GM23338 (cell line): ENCODE results near the gene OBP2A. TPM values are rescaled to one million over a fixed set of nuclear protein-coding genes. Genes with fewer than 3 reads are reported as not detected.

Experiments used
- ATAC-seq: fragments of 200-7000 bp; cut with Tn5 transposase; 3 replicates; pipeline ENCODE4 v1.9.1; 2020
- DNase-seq: peaks from one replicate; pipeline ENCODE4 v3.0.0-alpha.2; 2015; ENCODE audit warnings: low spot score
- H2AFZ ChIP-seq: fragments of 200-600 bp; sonication (generic); 2 replicates; pipeline ENCODE4 v1.8.0; 2016; ENCODE audit warnings: antibody characterized with exemption, mild to moderate bottlenecking, moderate library complexity
- H3F3A ChIP-seq: fragments of 200-600 bp; sonication (generic); replicated peaks from 2 replicates; pipeline ENCODE4 v1.8.0; 2017; ENCODE audit warnings: antibody characterized with exemption, mixed run types, low read depth
- H3K27ac ChIP-seq: fragments of 200-600 bp; sonication (generic); 2 replicates; pipeline ENCODE4 v1.6.1; 2016; ENCODE audit warnings: low read depth
- H3K27me3 ChIP-seq: fragments of 200-600 bp; sonication (generic); 2 replicates; pipeline ENCODE4 v1.8.0; 2016; ENCODE audit warnings: mild to moderate bottlenecking, mixed run types, moderate library complexity; ENCODE audit not compliant: insufficient read depth
- H3K36me3 ChIP-seq: fragments of 200-600 bp; sonication (generic); 2 replicates; pipeline ENCODE4 v1.8.0; 2016; ENCODE audit warnings: mild to moderate bottlenecking; ENCODE audit not compliant: insufficient read depth
- H3K4me1 ChIP-seq: fragments of 200-600 bp; sonication (generic); 2 replicates; pipeline ENCODE4 v1.8.0; 2016; ENCODE audit warnings: mild to moderate bottlenecking, moderate library complexity; ENCODE audit not compliant: insufficient read depth
- H3K4me2 ChIP-seq: fragments of 200-600 bp; sonication (generic); 2 replicates; pipeline ENCODE4 v1.7.1; 2017; ENCODE audit warnings: mixed run types
- H3K4me3 ChIP-seq: fragments of 200-600 bp; sonication (generic); 2 replicates; pipeline ENCODE4 v1.6.1; 2016; ENCODE audit warnings: mixed run types
- H3K79me2 ChIP-seq: fragments of 200-600 bp; sonication (generic); replicated peaks from 2 replicates; pipeline ENCODE4 v1.8.0; 2017; ENCODE audit warnings: mild to moderate bottlenecking; ENCODE audit not compliant: insufficient read depth
- H3K9me2 ChIP-seq: fragments of 200-600 bp; sonication (generic); 2 replicates; pipeline ENCODE4 v1.8.0; 2017; ENCODE audit not compliant: insufficient read depth
- H4K20me1 ChIP-seq: fragments of 200-600 bp; sonication (generic); replicated peaks from 2 replicates; pipeline ENCODE4 v1.8.0; 2017; ENCODE audit warnings: mild to moderate bottlenecking; ENCODE audit not compliant: insufficient read depth
- H3K27ac Mint-ChIP-seq: 2 replicates; pipeline ENCODE4 v1.8.0; 2020; ENCODE audit warnings: inconsistent platforms, mild to moderate bottlenecking, moderate library complexity, mixed read lengths
- H3K27me3 Mint-ChIP-seq: 3 replicates; pipeline ENCODE4 v1.8.0; 2022; ENCODE audit warnings: low read depth, mild to moderate bottlenecking, moderate library complexity, mixed read lengths, inconsistent platforms; ENCODE audit not compliant: insufficient read depth, poor library complexity
- H3K36me3 Mint-ChIP-seq: 3 replicates; pipeline ENCODE4 v1.8.0; 2021; ENCODE audit warnings: low read depth, mild to moderate bottlenecking, inconsistent platforms, moderate library complexity, mixed read lengths
- H3K4me1 Mint-ChIP-seq: 3 replicates; pipeline ENCODE4 v1.8.0; 2020; ENCODE audit warnings: mild to moderate bottlenecking, inconsistent platforms, mixed read lengths
- H3K4me3 Mint-ChIP-seq: 3 replicates; pipeline ENCODE4 v1.8.0; 2021; ENCODE audit warnings: moderate library complexity, mild to moderate bottlenecking, inconsistent platforms, mixed read lengths
- H3K9me3 Mint-ChIP-seq: 3 replicates; pipeline ENCODE4 v1.8.0; 2020; ENCODE audit warnings: moderate library complexity, mild to moderate bottlenecking, inconsistent platforms, mixed read lengths
- CREB1 ChIP-seq: fragments of 250-450 bp; sonication (Bioruptor Pico); IDR thresholded peaks from 2 replicates; pipeline ENCODE4 v1.5.0; 2020; ENCODE audit warnings: low read depth, mild to moderate bottlenecking, moderate library complexity
- CTCF ChIP-seq, 2 experiments: fragments of 200-600 bp in 1 of 2; sonication (generic) in 1 of 2; conservative IDR thresholded peaks; 2 replicates each; pipeline versions ENCODE4 v1.5.1 to v1.6.1; 2016 to 2017; ENCODE audit warnings: antibody characterized with exemption in 2 of 2, low read depth in 2 of 2, mild to moderate bottlenecking in 2 of 2, moderate library complexity in 1 of 2
- ETS1 ChIP-seq: IDR thresholded peaks from 2 replicates; pipeline ENCODE4 v1.6.1; 2016; ENCODE audit warnings: antibody characterized with exemption
- EZH2 ChIP-seq: fragments of 200-600 bp; sonication (generic); IDR thresholded peaks from one replicate; pipeline ENCODE4 v1.8.0; 2017; ENCODE audit warnings: antibody characterized with exemption, mild to moderate bottlenecking, low read depth; ENCODE audit not compliant: unreplicated experiment
- EZH2phosphoT487 ChIP-seq: fragments of 200-600 bp; sonication (generic); IDR thresholded peaks from one replicate; pipeline ENCODE4 v1.8.1; 2018; ENCODE audit warnings: antibody characterized with exemption; ENCODE audit not compliant: unreplicated experiment
- JUNB ChIP-seq: IDR thresholded peaks from one replicate; pipeline ENCODE4 v1.6.1; 2016; ENCODE audit warnings: antibody characterized with exemption; ENCODE audit not compliant: unreplicated experiment
- NANOG ChIP-seq: IDR thresholded peaks from 2 replicates; pipeline ENCODE4 v1.6.1; 2016; ENCODE audit warnings: antibody characterized with exemption, borderline replicate concordance
- POLR2AphosphoS5 ChIP-seq: IDR thresholded peaks from 2 replicates; pipeline ENCODE4 v1.6.1; 2016; ENCODE audit warnings: antibody characterized with exemption, low read depth
- REST ChIP-seq: IDR thresholded peaks from one replicate; pipeline ENCODE4 v1.6.1; 2018; ENCODE audit warnings: antibody characterized with exemption; ENCODE audit not compliant: unreplicated experiment
- STAT1 ChIP-seq: IDR thresholded peaks from one replicate; pipeline ENCODE4 v1.6.1; 2016; ENCODE audit warnings: antibody characterized with exemption; ENCODE audit not compliant: unreplicated experiment
- ZNF331 ChIP-seq: fragments of 250-450 bp; sonication (Bioruptor Pico); IDR thresholded peaks from 2 replicates; pipeline ENCODE4 v1.5.0; 2020; ENCODE audit warnings: low read depth, mild to moderate bottlenecking, moderate library complexity
- polyA plus RNA-seq: library from polyadenylated mRNA; unstranded; fragments of >200 nt; fragmentation: Nextera tagmentation; extraction: Ambion mirVana; gene quantifications from 2 replicates; pipeline ENCODE4 v1.2.1, GENCODE V29; 2016
- total RNA-seq: library from RNA; depleted of rRNA; stranded (reverse); fragments of >200 nt; shearing (Covaris generic); gene quantifications from 2 replicates; pipeline ENCODE4 v1.2.3, GENCODE V29; 2014

Gene OBP2A
- total and polyA plus RNA-seq, 2 experiments from 2014 or later = not detected

- TF ChIP-seq ETS1 (no peak), POLR2AphosphoS5 (no peak), CTCF (conservative IDR thresholded peaks at IDR 0.05; ENCODE audit: low read depth in 2 of 2) (no peak), REST (no peak), JUNB (no peak), EZH2phosphoT487 (no peak), EZH2 (no peak), STAT1 (no peak), ZNF331 (CRISPR knock-in tag) (no peak)
These were observed 17.1 kb downstream of the OBP2A start (continued) for GRCh38 chr9:135563039-135563476.

- Histone ChIP-seq H3K27me3 (no peaks in the 10 kb centered on the region), H3F3A (no peaks in the 10 kb centered on the region), H3K27ac (no peak overlapping the region), H3K4me3 (no peak overlapping the region), H3K4me2 (no peak overlapping the region), H2AFZ (no peak overlapping the region), H3K4me1 (no peaks in the 10 kb centered on the region), H3K36me3 (no peaks in the 10 kb centered on the region), H4K20me1 (no peaks in the 10 kb centered on the region), H3K9me2 (no peaks in the 10 kb centered on the region), H3K79me2 (no peaks in the 10 kb centered on the region)
- ATAC-seq (no peak), DNase-seq (no peak)
- Mint-ChIP-seq H3K4me3 (no peak overlapping the region), H3K27me3 (peaks cover 8% of the 10 kb centered on the region), H3K4me1 (0 out of 3 replicates have a peak, but pooled peaks cover 3% of the 10 kb centered on the region), H3K36me3 (peaks cover under 1% of the 10 kb centered on the region; the same call in 1 of the 3 replicates), H3K27ac (no peak overlapping the region), H3K9me3 (peaks cover 4% of the 10 kb centered on the region; the same call in 2 of the 3 replicates)
- TF ChIP-seq ZNF331 (CRISPR knock-in tag) (no peak), CREB1 (CRISPR knock-in tag) (no peak), REST (no peak), ETS1 (no peak), EZH2phosphoT487 (no peak), CTCF (conservative IDR thresholded peaks at IDR 0.05; ENCODE audit: low read depth in 2 of 2) (no peak), NANOG (no peak), EZH2 (no peak), STAT1 (no peak), POLR2AphosphoS5 (no peak)
These were observed 17.9 kb downstream of the OBP2A start for GRCh38 chr9:135563858-135564257.
